GM12878 (cell line): ENCODE measurements around the gene CIAO2A. TPM values are rescaled to one million over a fixed set of nuclear protein-coding genes. Genes with fewer than 3 reads are reported as not detected.

Experiments used
- ATAC-seq: fragments of 200-7000 bp; cut with Tn5 transposase; 3 replicates; pipeline ENCODE4 v1.9.1; 2020; ENCODE audit warnings: mild to moderate bottlenecking, moderate library complexity
- BruUV-seq: library from RNA; stranded (reverse); fragments of 400-500 nt; replicated peaks from 2 replicates; lab custom pipeline; 2021; lab: Mats Ljungman, UMichigan
- CTCF ChIA-PET: fragments of 300-600 bp; sonication (Branson Sonifier 250); formaldehyde crosslinking; extraction: SDS; loops from one replicate; lab custom pipeline; 2021; ENCODE audit warnings: inconsistent platforms; lab: Yijun Ruan, JAX
- POLR2A ChIA-PET: fragments of 350-600 bp; formaldehyde crosslinking; extraction: SDS; loops from one replicate; lab custom pipeline; 2021; ENCODE audit warnings: inconsistent platforms; lab: Charles Lee
- RAD21 ChIA-PET: fragments of 300-600 bp; sonication (Branson Sonifier 250); formaldehyde crosslinking; loops from one replicate; lab custom pipeline; 2023; ENCODE audit warnings: antibody characterized with exemption; ENCODE audit not compliant: unreplicated experiment; lab: Charles Lee
- SMC1A ChIA-PET: fragments of 300-600 bp; sonication (Branson Sonifier 250); formaldehyde crosslinking; loops from one replicate; lab custom pipeline; 2023; ENCODE audit not compliant: unreplicated experiment, uncharacterized antibody; lab: Charles Lee
- DNase-seq: peaks from one replicate; pipeline ENCODE4 v3.0.0-alpha.2; 2011; ENCODE audit warnings: low read depth, low spot score
- FAIRE-seq: peaks from 3 replicates; lab custom pipeline; 2011; peaks lifted over from hg19 to GRCh38; lab: Jason Lieb, UNC
- H2AFZ ChIP-seq: 2 replicates; pipeline ENCODE4 v1.6.0; 2011; ENCODE audit warnings: low read depth, low read length, control low read depth; ENCODE audit not compliant: control insufficient read depth
- H3K27ac ChIP-seq: 2 replicates; pipeline ENCODE4 v1.5.1; 2011; ENCODE audit warnings: control low read depth; ENCODE audit not compliant: control insufficient read depth, insufficient read depth
- H3K27me3 ChIP-seq, 2 experiments: replicated peaks in 1 of 2; 2 replicates each; pipeline versions ENCODE4 v1.6.0 to v1.6.1; 2011; ENCODE audit warnings: low read length in 1 of 2; ENCODE audit not compliant: control insufficient read depth in 2 of 2, insufficient read depth in 2 of 2
- H3K36me3 ChIP-seq, 2 experiments: 2 replicates each; pipeline ENCODE4 v1.5.1; 2011; ENCODE audit warnings: low read length in 1 of 2; ENCODE audit not compliant: control insufficient read depth in 2 of 2, insufficient read depth in 2 of 2
- H3K4me1 ChIP-seq: 2 replicates; pipeline ENCODE4 v1.6.1; 2011; ENCODE audit warnings: mild to moderate bottlenecking, low read length, moderate library complexity, mixed read lengths; ENCODE audit not compliant: control insufficient read depth, insufficient read depth
- H3K4me2 ChIP-seq: 2 replicates; pipeline ENCODE4 v1.6.0; 2011; ENCODE audit warnings: control low read depth; ENCODE audit not compliant: control insufficient read depth, insufficient read depth
- H3K4me3 ChIP-seq: fragments of 200-600 bp; sonication (generic); 2 replicates; pipeline ENCODE4 v1.5.1; 2016
- H3K79me2 ChIP-seq: 2 replicates; pipeline ENCODE4 v1.6.0; 2011; ENCODE audit warnings: low read length; ENCODE audit not compliant: control insufficient read depth, insufficient read depth
- H3K9ac ChIP-seq: 2 replicates; pipeline ENCODE4 v1.8.0; 2011; ENCODE audit warnings: low read length, control low read depth, mixed read lengths; ENCODE audit not compliant: control insufficient read depth, insufficient read depth
- H3K9me3 ChIP-seq: replicated peaks from 3 replicates; pipeline ENCODE4 v1.5.1; 2011; ENCODE audit warnings: mild to moderate bottlenecking, low read length; ENCODE audit not compliant: control insufficient read depth, insufficient read depth
- H4K20me1 ChIP-seq: 2 replicates; pipeline ENCODE4 v1.6.0; 2011; ENCODE audit not compliant: control insufficient read depth, insufficient read depth
- BCLAF1 ChIP-seq: fragments of 450-650 bp; IDR thresholded peaks from 2 replicates; pipeline ENCODE4 v1.6.1; 2017; ENCODE audit warnings: antibody characterized with exemption, mild to moderate bottlenecking, moderate library complexity
- EP300 ChIP-seq, 2 experiments: fragments of 150-350 bp in 1 of 2; IDR thresholded peaks; 2 replicates each; pipeline ENCODE4 v1.6.1; 2011 to 2012; ENCODE audit warnings: low read depth in 2 of 2, low read length in 2 of 2, borderline replicate concordance in 1 of 2, improper control_type of control experiment in 1 of 2, inconsistent platforms in 1 of 2; ENCODE audit not compliant: control insufficient read depth in 1 of 2
- IKZF1 ChIP-seq: fragments of 450-650 bp; conservative IDR thresholded peaks from 2 replicates; pipeline ENCODE4 v1.6.1; 2017; ENCODE audit warnings: antibody characterized with exemption, mild to moderate bottlenecking
- IKZF2 ChIP-seq, 2 experiments: fragments of 450-650 bp; IDR thresholded peaks; 2 replicates each; pipeline ENCODE4 v1.6.1; 2017; ENCODE audit warnings: mild to moderate bottlenecking in 2 of 2, moderate library complexity in 2 of 2
- IRF4 ChIP-seq: IDR thresholded peaks from 2 replicates; pipeline ENCODE4 v1.6.1; 2011; ENCODE audit warnings: low read depth, low read length
- MTA2 ChIP-seq: fragments of 450-650 bp; IDR thresholded peaks from 2 replicates; pipeline ENCODE4 v1.6.1; 2016; ENCODE audit warnings: low read depth, mild to moderate bottlenecking, moderate library complexity
- NBN ChIP-seq: fragments of 450-650 bp; IDR thresholded peaks from 2 replicates; pipeline ENCODE4 v1.6.1; 2016
- NFIC ChIP-seq: IDR thresholded peaks from 2 replicates; pipeline ENCODE4 v1.6.1; 2012; ENCODE audit warnings: low read depth, mild to moderate bottlenecking, inconsistent platforms, low read length, moderate library complexity
- PAX5 ChIP-seq: IDR thresholded peaks from 2 replicates; pipeline ENCODE4 v1.6.1; 2011; ENCODE audit warnings: low read depth, low read length, borderline replicate concordance
- RAD21 ChIP-seq: IDR thresholded peaks from 2 replicates; pipeline ENCODE4 v1.6.1; 2011; ENCODE audit warnings: mild to moderate bottlenecking, low read depth, low read length, moderate library complexity; ENCODE audit not compliant: insufficient read depth
- RCOR1 ChIP-seq: conservative IDR thresholded peaks from 2 replicates; pipeline ENCODE4 v1.6.1; 2012; ENCODE audit warnings: low read depth, low read length, improper control_type of control experiment
- RELB ChIP-seq: fragments of 450-650 bp; IDR thresholded peaks from 2 replicates; pipeline ENCODE4 v1.6.1; 2017; ENCODE audit warnings: low read depth, mild to moderate bottlenecking, moderate library complexity
- SPI1 ChIP-seq: IDR thresholded peaks from 2 replicates; pipeline ENCODE4 v1.6.1; 2011; ENCODE audit warnings: low read depth, mild to moderate bottlenecking, low read length, moderate library complexity, borderline replicate concordance; ENCODE audit not compliant: insufficient read depth
- SREBF2 ChIP-seq: IDR thresholded peaks from 2 replicates; pipeline ENCODE4 v1.6.1; 2012; ENCODE audit warnings: mild to moderate bottlenecking, low read length
- TBL1XR1 ChIP-seq: IDR thresholded peaks from 2 replicates; pipeline ENCODE4 v1.6.1; 2012; ENCODE audit warnings: low read depth, low read length, improper control_type of control experiment
- WRNIP1 ChIP-seq: IDR thresholded peaks from 2 replicates; pipeline ENCODE4 v1.6.1; 2011; ENCODE audit warnings: low read depth, low read length, improper control_type of control experiment, borderline replicate concordance
- ZNF217 ChIP-seq: fragments of 450-650 bp; IDR thresholded peaks from 2 replicates; pipeline ENCODE4 v1.6.1; 2017; ENCODE audit warnings: antibody characterized with exemption, mild to moderate bottlenecking
- ZNF24 ChIP-seq: fragments of 450-650 bp; IDR thresholded peaks from 2 replicates; pipeline ENCODE4 v1.6.1; 2017; ENCODE audit warnings: antibody characterized with exemption, mild to moderate bottlenecking
- WGBS: methylation state at CpG from one replicate; pipeline ENCODE4 v1.1.6; 2016; ENCODE audit warnings: low lambda C conversion rate; ENCODE audit not compliant: insufficient replicate concordance, insufficient coverage; ENCODE audit errors: missing lambda C conversion rate; 5-methylcytosine and 5-hydroxymethylcytosine counted together
- in situ Hi-C: fragments of 300-500 bp; cut with MboI; formaldehyde crosslinking; loops from 9 replicates; pipeline ENCODE4 v1.14.3; 2018; ENCODE audit warnings: mixed read lengths
- intact Hi-C: fragments of 100-400 bp; cut with micrococcal nuclease; formaldehyde crosslinking; loops from one replicate; pipeline ENCODE4 v1.14.2; 2022; ENCODE audit not compliant: unreplicated experiment
- polyA plus RNA-seq, 11 experiments: library from polyadenylated mRNA; depleted of rRNA in 4 of 11; unstranded in 6 of 11; stranded (reverse) in 5 of 11; fragments of >200 nt; fragmentation: Nextera tagmentation in 4 of 11; fragmentation: Illumina TruSeq in 1 of 11; extraction: Ambion mirVana in 4 of 11; extraction: Trizol in 1 of 11; gene quantifications; 1 replicate in 1 of 11; 2 replicates in 10 of 11; pipeline versions ENCODE4 v1.2.1 to v1.2.3, GENCODE V29; 2011 to 2016; ENCODE audit warnings: inconsistent platforms in 2 of 11, missing spikeins in 2 of 11, low read depth in 1 of 11
- total RNA-seq, 4 experiments: library from RNA; depleted of rRNA in 3 of 4; stranded (reverse); fragments of >200 nt in 3 of 4; fragmentation: Illumina TruSeq in 1 of 4; extraction: Trizol in 1 of 4; gene quantifications; 2 replicates each; pipeline versions ENCODE4 v1.2.1 to v1.2.3, GENCODE V29; 2013 to 2021

The CIAO2A gene
- total and polyA plus RNA-seq, 10 of the 15 experiments (the other 5 are each of a cell fraction or from before 2014, with no cell fraction given), result 94.5 to 400 (median 204) TPM

GRCh38 chr15:64044300-64045100 lies 49.1 kb downstream of the CIAO2A start:
- DNase-seq (peak; percentile 71), FAIRE-seq (peak; percentile 95), ATAC-seq (peak; percentile 78)
- peaks cover 36% of the 10 kb centered on the region for H3K4me1 ChIP-seq
- H3K27me3 ChIP-seq, result no peaks in the 10 kb centered on the region
- H3K4me2 ChIP-seq, result peak overlapping the region; percentile 56
- H3K36me3 ChIP-seq, result no peaks in the 10 kb centered on the region
- H3K9me3 ChIP-seq, result no peaks in the 10 kb centered on the region
- in situ Hi-C loops, result no loop called here
- RAD21 ChIA-PET, result interaction anchor here (0.8 to 8.3 kb wide), 25 partner anchors 8 to 435 kb away, joined by 3 to 104 read pairs (median 5); no protein-coding TSS in a partner anchor
- intact Hi-C loops, result loop anchor here (2.0 to 5.0 kb wide), 4 partner anchors 34 to 292 kb away; no protein-coding TSS in a partner anchor
- H4K20me1 ChIP-seq, result no peaks in the 10 kb centered on the region
- SMC1A ChIA-PET, result interaction anchor here (0.9 to 8.9 kb wide), 28 partner anchors 10 to 434 kb away, joined by 3 to 79 read pairs (median 5); no protein-coding TSS in a partner anchor
- peak overlapping the region; percentile 21 for H2AFZ ChIP-seq
- peaks cover 35% of the 10 kb centered on the region for H3K79me2 ChIP-seq
- CTCF ChIA-PET, result interaction anchor here (0.5 to 6.6 kb wide), 34 partner anchors 8 to 443 kb away, joined by 3 to 65 read pairs (median 6); partner anchors contain the start of gene CIAO2A
- BruUV-seq, result no TSS peak
- WGBS, result 13% methylated on average over 7 of the region's 7 CpGs
- POLR2A ChIA-PET, result interaction anchor here (0.9 to 4.2 kb wide), 10 partner anchors 14 to 292 kb away, joined by 3 to 19 read pairs (median 4); partner anchors contain the start of gene CIAO2A
- H3K4me3 ChIP-seq, result peak overlapping the region; percentile 69; the same call in 1 of the 2 replicates
- H3K27ac ChIP-seq, result peak overlapping the region; percentile 55
- H3K9ac ChIP-seq, result peak overlapping the region; percentile 31
- TF ChIP-seq SPI1, result peak; percentile 94
- TF ChIP-seq WRNIP1, result no peak
- 0 out of 2 replicates have a peak, but pooled peaks have one; percentile 33 for TF ChIP-seq RCOR1
- TF ChIP-seq IRF4, result peak; percentile 82
- TF ChIP-seq PAX5, result peak; percentile 70; the same call in 1 of the 2 replicates
- peak; percentile 74; the same call in 1 of the 2 replicates for TF ChIP-seq IKZF1
- TF ChIP-seq NBN, result peak; percentile 75
- no peak for TF ChIP-seq ZNF217
- peak; percentile 58; the same call in 1 of the 2 replicates for TF ChIP-seq RELB
- no peak for TF ChIP-seq ZNF24
- TF ChIP-seq EP300 (IDR thresholded peaks at IDR 0.05; ENCODE audit: borderline replicate concordance in 1 of 2, control insufficient read depth in 1 of 2, low read depth in 2 of 2, low read length in 2 of 2), result 0 out of 4 replicates have a peak, but pooled peaks of 1 of the 2 experiments have one; percentile 36
- peak; percentile 43; the same call in 1 of the 2 replicates for TF ChIP-seq NFIC
- TF ChIP-seq IKZF2 (IDR thresholded peaks at IDR 0.05), result peak; percentile 79; a peak in 3 of 4 replicates
- no peak for TF ChIP-seq BCLAF1
- TF ChIP-seq MTA2, result peak; percentile 64; the same call in 1 of the 2 replicates
- TF ChIP-seq SREBF2, result no peak
- TF ChIP-seq TBL1XR1, result 0 out of 2 replicates have a peak, but pooled peaks have one; percentile 58
- TF ChIP-seq RAD21, result peak; percentile 25; the same call in 1 of the 2 replicates
